Measurements from ENCODE around the gene ANXA1. TPM values are rescaled to one million over a fixed set of nuclear protein-coding genes. Genes with fewer than 3 reads are reported as not detected.

Gene ANXA1
- total and polyA plus RNA-seq, 2 donors (not counting 1 experiment from before 2014, with no cell fraction given) = 817 to 966 TPM

DNA sequence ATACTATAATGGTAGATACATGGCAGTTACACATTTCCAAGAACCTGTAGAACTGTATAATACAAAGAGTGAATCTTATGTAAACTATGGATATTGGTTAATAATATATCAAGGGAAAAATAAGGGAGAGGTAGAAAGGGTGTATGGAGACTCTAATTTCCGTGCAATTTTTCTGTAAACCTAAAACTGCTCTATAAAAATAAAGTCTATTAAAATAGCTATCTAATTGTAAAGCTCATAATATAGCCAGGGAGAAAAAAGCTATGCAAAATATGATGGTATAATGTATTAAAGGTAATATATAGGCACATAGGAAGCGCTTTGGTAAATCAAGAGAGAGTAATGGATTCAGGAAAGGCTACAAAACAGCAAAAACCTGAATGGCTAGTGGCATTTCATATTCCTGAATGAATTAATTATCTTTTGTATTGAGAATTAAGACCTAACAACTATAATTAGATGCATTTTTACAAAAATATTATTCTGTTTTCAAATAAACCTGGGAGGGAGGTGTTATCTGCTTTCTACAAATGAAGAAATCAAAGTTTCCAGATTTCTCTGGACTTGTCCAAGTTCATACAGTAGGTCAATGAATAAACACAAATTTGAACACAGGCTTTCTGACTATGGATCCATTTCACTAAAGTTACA lies 22.8 kb downstream of the ANXA1 start:
- Histone ChIP-seq H2AFZ (ENCODE audit: low read length) (no peak overlapping the region), H3K36me3 (ENCODE audit: control insufficient read depth, insufficient read depth, low read length) (no peaks in the 10 kb centered on the region), H3K27me3 (ENCODE audit: control insufficient read depth, insufficient read depth, low read length) (no peaks in the 10 kb centered on the region), H3K9me3 (ENCODE audit: control insufficient read depth, insufficient read depth, low read depth, low read length) (no peaks in the 10 kb centered on the region), H4K20me1 (ENCODE audit: control insufficient read depth, extremely low read depth, insufficient read depth, low read length) (no peaks in the 10 kb centered on the region), H3K4me1 (ENCODE audit: control insufficient read depth, extremely low read depth, insufficient read depth, low read length) (peaks cover 6% of the 10 kb centered on the region), H3K9ac (ENCODE audit: insufficient read depth, low read length) (no peak overlapping the region), H3K4me3 (replicated peaks in 1 of 4; ENCODE audit: control extremely low read depth in 1 of 4, insufficient read depth in 1 of 4, low read depth in 3 of 4, low read length in 4 of 4) (no peak overlapping the region), H3K4me2 (ENCODE audit: extremely low read depth, insufficient read depth, low read length) (no peak overlapping the region), H3K27ac (ENCODE audit: insufficient read depth, low read length) (no peak overlapping the region), H3K79me2 (ENCODE audit: control insufficient read depth, insufficient read depth, low read length) (no peaks in the 10 kb centered on the region)
- no peak for DNase-seq (ENCODE audit: low read depth in 2 of 2)
- TF ChIP-seq, protein P1, sequence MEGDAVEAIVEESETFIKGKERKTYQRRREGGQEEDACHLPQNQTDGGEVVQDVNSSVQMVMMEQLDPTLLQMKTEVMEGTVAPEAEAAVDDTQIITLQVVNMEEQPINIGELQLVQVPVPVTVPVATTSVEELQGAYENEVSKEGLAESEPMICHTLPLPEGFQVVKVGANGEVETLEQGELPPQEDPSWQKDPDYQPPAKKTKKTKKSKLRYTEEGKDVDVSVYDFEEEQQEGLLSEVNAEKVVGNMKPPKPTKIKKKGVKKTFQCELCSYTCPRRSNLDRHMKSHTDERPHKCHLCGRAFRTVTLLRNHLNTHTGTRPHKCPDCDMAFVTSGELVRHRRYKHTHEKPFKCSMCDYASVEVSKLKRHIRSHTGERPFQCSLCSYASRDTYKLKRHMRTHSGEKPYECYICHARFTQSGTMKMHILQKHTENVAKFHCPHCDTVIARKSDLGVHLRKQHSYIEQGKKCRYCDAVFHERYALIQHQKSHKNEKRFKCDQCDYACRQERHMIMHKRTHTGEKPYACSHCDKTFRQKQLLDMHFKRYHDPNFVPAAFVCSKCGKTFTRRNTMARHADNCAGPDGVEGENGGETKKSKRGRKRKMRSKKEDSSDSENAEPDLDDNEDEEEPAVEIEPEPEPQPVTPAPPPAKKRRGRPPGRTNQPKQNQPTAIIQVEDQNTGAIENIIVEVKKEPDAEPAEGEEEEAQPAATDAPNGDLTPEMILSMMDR (conservative IDR thresholded peaks at IDR 0.05 in 1 of 2, IDR thresholded peaks at IDR 0.05 in 1 of 2; ENCODE audit: low read depth in 1 of 2, low read length in 2 of 2) = no peak
- TF ChIP-seq EZH2 (IDR thresholded peaks at IDR 0.05; ENCODE audit: low read length, missing control alignments) = no peak

DNA sequence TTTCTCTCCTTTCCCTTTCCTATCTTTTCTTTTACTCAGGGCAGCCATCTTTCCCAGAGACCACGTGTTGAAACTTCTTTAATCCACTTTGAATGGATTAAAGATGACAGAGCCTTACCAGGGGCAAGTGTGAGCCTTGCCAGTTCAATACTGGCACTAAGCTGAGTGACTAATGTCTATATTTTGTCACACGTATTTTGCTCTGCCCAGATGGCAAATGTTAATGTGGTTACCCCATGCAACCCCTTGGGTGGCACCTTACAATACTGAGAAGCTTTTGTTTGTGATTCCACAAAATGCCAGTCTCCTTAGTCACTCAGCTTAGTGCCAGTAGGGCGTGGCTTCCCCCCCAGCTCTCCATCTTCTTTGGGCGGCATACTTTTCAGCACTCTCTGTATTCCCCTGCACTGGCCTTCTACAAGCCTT lies 24.8 kb downstream of the ANXA1 start:
- no peak overlapping the region for H3K4me2 ChIP-seq (ENCODE audit: extremely low read depth, insufficient read depth, low read length)
- H3K27ac ChIP-seq (ENCODE audit: insufficient read depth, low read length) = no peak overlapping the region
- no peak overlapping the region for H2AFZ ChIP-seq (ENCODE audit: low read length)
- H3K4me1 ChIP-seq (ENCODE audit: control insufficient read depth, extremely low read depth, insufficient read depth, low read length) = peaks cover 9% of the 10 kb centered on the region
- no peak overlapping the region for H3K4me3 ChIP-seq (replicated peaks in 1 of 4; ENCODE audit: control extremely low read depth in 1 of 4, insufficient read depth in 1 of 4, low read depth in 3 of 4, low read length in 4 of 4)
- H3K27me3 ChIP-seq (ENCODE audit: control insufficient read depth, insufficient read depth, low read length) = no peaks in the 10 kb centered on the region
- H3K9ac ChIP-seq (ENCODE audit: insufficient read depth, low read length) = no peak overlapping the region
- no peaks in the 10 kb centered on the region for H3K79me2 ChIP-seq (ENCODE audit: control insufficient read depth, insufficient read depth, low read length)
- no peaks in the 10 kb centered on the region for H3K9me3 ChIP-seq (ENCODE audit: control insufficient read depth, insufficient read depth, low read depth, low read length)
- no peaks in the 10 kb centered on the region for H4K20me1 ChIP-seq (ENCODE audit: control insufficient read depth, extremely low read depth, insufficient read depth, low read length)
- DNase-seq (ENCODE audit: low read depth in 2 of 2) = peak in 1 of 2 donors; percentile 63
- no peak for TF ChIP-seq EZH2 (IDR thresholded peaks at IDR 0.05; ENCODE audit: low read length, missing control alignments)
- TF ChIP-seq, protein P1 (conservative IDR thresholded peaks at IDR 0.05 in 1 of 2, IDR thresholded peaks at IDR 0.05 in 1 of 2; ENCODE audit: low read depth in 1 of 2, low read length in 2 of 2) = no peak
- no peaks in the 10 kb centered on the region for H3K36me3 ChIP-seq (ENCODE audit: control insufficient read depth, insufficient read depth, low read length)

DNA sequence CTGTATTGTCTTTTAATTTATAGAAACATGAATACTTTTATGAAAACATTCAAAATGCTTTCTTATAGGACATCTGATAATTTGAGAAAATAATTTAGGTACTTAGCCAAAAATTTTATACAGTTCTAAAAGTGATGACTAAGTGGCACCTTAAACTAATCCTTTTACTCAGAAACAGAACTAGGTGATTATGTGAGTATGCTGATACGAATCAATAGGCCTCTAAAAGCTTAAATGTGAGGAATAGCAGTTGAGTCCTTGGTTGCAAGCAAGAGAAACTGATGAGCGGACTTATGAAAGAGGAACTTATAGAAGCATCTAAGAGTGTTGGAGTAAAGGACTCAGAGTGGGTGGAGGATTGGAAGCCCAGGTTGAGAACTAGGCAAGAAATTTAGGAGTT lies 26.4 kb downstream of the ANXA1 start:
- H3K27ac ChIP-seq (ENCODE audit: insufficient read depth, low read length) = no peak overlapping the region
- H3K4me1 ChIP-seq (ENCODE audit: control insufficient read depth, extremely low read depth, insufficient read depth, low read length) = peaks cover 9% of the 10 kb centered on the region
- no peaks in the 10 kb centered on the region for H3K27me3 ChIP-seq (ENCODE audit: control insufficient read depth, insufficient read depth, low read length)
- no peaks in the 10 kb centered on the region for H3K36me3 ChIP-seq (ENCODE audit: control insufficient read depth, insufficient read depth, low read length)
- no peak for DNase-seq (ENCODE audit: low read depth in 2 of 2)
- H4K20me1 ChIP-seq (ENCODE audit: control insufficient read depth, extremely low read depth, insufficient read depth, low read length) = no peaks in the 10 kb centered on the region
- H3K4me2 ChIP-seq (ENCODE audit: extremely low read depth, insufficient read depth, low read length) = no peak overlapping the region
- no peak for TF ChIP-seq EZH2 (IDR thresholded peaks at IDR 0.05; ENCODE audit: low read length, missing control alignments)
- TF ChIP-seq, protein P1 (conservative IDR thresholded peaks at IDR 0.05 in 1 of 2, IDR thresholded peaks at IDR 0.05 in 1 of 2; ENCODE audit: low read depth in 1 of 2, low read length in 2 of 2) = no peak
- H3K9me3 ChIP-seq (ENCODE audit: control insufficient read depth, insufficient read depth, low read depth, low read length) = no peaks in the 10 kb centered on the region
- no peak overlapping the region for H3K9ac ChIP-seq (ENCODE audit: insufficient read depth, low read length)
- H3K4me3 ChIP-seq (replicated peaks in 1 of 4; ENCODE audit: control extremely low read depth in 1 of 4, insufficient read depth in 1 of 4, low read depth in 3 of 4, low read length in 4 of 4) = no peak overlapping the region
- H3K79me2 ChIP-seq (ENCODE audit: control insufficient read depth, insufficient read depth, low read length) = no peaks in the 10 kb centered on the region
- H2AFZ ChIP-seq (ENCODE audit: low read length) = no peak overlapping the region
